ENCODE results near the gene GRIA3.
"Not testable (repeated sequence)": the region's sequence is repeated elsewhere in the genome, so short reads cannot be mapped to it uniquely, and the experiment has no call there.

DNA sequence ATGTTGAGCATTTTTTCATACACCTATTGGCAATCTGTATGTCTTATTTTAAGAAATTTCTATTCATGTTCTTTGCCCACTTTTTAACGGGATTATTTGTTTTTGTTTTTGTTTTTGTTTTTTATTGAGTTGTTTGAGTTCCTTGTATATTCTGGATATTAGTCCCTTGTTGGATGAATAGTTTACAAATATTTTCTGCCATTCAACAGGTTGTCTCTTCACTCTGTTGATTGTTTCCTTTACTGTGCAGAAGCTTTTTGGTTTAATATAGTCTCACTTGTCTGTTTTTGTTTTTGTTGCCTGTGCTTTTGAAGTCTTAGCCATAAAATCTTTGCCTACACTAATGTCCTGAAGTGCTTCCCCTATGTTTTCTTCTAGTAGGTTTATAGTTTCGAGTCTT is 202.1 kb downstream of the GRIA3 start:
- TF ChIP-seq CTCF, POLR2A (IDR thresholded peaks at IDR 0.05): not testable (repeated sequence)
